GM19324 (cell line): ENCODE results near the gene WHAMM.
"Not testable (repeated sequence)": the region's sequence is repeated elsewhere in the genome, so short reads cannot be mapped to it uniquely, and the experiment has no call there.

Source experiments
- ATAC-seq: cut with Tn5 transposase; IDR thresholded peaks from one replicate; pipeline ENCODE4 v1.9.1; 2021; ENCODE audit warnings: mild to moderate bottlenecking, moderate library complexity; ENCODE audit not compliant: unreplicated experiment, low FRiP score

Gene WHAMM

DNA sequence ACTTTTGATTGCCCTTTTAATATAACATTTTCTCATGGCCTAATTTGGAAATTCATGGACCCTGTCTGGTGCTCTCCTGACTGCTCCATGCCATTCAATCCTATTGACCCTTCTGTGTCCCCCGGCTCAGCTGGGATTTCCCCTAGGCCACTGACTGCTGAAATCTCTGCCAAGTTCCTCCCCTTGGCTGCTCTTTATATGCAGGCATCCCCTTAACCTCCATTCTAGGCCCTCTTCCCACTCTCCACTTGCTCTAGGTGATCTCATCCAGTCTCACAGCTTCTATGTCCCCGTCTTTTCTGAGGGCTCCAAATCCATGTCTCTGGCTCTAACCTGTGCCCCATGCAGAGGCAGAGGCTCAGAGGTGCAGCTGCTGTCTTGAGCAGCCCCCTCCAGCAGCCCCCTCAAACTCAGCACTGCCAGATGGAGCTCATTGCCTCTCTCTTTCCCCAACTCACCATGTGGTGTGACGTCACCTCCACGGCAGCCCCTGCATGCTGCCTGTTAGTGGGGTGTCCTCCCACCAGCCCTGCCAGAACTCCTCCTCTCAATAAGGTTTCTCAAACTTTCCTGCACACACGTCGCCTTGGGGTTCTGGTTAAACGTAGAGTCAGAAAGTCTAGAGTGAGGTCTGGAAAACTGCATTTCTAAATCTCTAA lies 10.1 kb upstream of the WHAMM start:
- ATAC-seq: no peak

DNA sequence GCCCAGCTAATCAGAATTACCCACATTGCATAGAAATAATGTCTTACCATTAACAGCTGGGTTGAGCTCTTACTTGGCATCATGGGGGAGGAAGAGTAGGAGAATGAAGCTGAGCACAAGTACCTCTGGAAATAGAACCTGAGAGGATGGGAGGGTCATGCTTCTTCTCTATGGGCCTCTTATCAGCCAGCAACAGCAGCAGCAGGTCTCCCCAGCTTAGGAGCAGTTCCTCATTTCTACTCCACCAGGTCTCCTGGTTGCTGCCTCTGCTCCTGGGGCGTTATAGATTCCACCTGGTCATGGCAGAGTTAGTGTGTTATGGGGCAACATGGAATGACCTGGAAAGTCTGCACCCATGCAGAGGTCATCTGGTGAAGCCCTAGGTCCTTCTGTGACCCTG lies 6.9 kb upstream of the WHAMM start:
- no peak for ATAC-seq

DNA sequence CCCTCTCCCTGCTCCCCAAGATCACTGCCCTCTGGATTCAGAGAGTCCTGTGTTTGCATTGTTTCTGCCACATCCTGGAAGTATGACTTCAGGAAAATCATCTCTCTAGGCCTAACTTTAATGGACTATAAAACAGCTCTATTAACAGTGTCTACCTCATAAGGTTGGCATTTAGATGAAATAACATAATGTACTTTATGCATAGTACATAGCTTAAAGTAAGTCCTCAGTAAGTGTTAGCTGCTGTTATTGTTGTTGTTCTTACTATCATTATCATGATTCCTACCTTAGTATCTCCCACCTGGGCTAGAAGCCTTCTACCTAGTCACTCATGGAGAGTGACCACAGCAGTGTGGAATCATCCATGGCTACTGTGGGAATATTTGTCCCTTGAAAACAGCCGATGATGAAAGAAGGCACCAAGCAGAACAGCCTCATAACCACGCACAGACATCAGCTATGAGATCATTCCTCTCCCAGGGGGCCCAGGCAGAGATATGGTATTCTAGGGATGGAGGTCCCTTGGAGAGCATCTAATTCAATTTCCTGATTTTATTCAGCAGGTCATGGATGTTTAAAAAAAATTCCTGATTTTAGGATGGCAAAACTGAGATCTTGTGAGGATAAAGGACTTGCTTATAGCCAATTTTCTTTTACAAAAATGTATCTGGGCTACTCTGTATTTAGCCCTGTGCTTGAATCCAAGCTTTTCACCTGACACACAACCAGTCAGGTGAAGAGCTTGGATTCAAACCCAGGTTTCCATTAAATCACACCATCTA lies 5.4 kb upstream of the WHAMM start:
- no peak for ATAC-seq

DNA sequence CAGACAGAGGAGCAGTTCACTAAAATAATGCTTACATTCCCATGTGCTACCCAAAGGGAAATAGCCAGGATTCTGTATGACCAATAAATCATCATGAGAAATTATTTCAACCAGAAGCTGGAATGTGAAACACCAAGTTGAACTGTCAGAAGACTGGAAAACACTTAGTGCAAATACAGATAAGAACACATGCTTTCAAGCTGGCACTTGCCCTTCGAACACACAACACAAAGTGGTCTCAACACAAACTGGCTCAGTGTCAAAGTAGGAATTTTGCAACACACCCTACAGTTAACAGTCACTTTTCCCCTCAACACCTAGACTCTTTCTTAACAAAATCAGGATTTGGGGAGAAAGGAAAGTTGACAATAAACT lies 4.9 kb upstream of the WHAMM start:
- ATAC-seq: no peak

DNA sequence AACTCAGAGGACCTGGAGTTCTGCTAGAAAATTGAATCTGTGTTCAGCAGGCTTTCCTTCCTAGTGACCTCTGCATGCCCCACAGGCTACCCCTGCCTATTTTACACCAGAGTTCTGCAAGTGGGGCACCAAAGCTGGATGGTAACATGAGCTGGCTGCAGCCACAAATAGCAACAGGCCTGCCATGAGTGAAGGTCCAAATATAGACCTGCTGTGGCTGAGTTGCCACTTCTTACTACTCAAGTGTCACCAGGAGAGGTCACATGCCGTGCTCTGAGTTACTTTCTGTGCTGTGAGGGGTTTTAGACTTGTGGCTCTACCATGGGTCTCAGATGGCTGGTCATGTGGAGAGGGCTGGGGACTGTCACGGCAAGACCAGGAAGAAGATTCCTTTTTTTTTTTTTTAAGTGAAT lies 3.4 kb upstream of the WHAMM start, which contains the start of gene FSD2:
Gene FSD2 (minus strand): TSS at position 76 of the 413 bp plus-strand sequence. CDS start 18,679 bp downstream, outside the sequence.
- peak; percentile 24 for ATAC-seq

DNA sequence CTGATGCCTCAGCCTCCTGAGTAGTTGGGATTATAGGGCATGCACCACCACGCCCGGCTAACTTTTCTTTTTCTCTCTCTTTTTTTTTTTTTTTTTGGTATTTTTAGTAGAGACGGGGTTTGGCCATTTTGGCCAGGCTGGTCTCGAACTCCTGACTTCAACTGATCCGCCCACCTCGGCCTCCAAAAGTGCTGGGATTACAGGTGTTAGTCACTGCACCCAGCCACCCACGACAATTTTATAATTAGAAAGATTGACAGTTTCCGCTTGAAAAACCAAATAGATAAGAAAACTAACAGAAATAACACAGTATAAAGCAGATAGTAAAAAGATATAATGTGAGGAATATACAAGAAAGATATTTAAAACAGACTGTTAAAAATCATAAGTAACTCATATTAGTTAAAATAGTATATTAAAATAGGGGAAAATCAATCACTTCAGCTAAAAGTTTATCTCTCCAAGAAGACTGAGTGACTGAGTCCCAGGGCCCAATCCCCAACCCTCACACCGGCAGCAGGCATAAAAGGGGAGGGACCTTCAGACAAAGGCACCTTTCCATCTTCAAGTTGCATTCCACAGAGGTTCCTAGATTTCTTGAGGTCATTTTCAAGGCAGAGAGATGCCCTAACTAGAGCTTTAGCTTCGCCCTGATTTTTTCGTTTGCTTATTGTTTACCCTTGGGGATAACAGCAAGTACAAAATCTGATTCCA lies 1.4 kb upstream of the WHAMM start:
- ATAC-seq: no peak

DNA sequence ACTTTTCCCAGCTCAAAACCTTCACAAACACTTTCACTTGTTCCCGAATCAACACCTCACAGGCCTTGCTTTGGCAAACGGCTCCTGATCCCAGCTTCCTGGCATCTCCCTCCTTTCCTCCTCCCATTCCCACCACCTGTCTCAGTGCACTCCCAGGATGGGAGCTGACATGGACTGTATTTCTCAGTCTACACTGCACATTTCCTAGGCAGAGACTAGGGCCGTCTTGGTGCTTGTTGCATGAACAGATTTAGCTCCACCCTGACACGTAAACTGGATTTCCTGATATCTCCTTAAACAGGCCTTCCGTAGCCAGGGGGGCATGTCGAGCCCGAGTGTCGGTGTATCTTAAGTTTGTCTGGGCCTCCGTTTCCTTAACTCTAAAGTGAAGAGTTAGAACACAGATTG lies 790 bp upstream of the WHAMM start:
- no peak for ATAC-seq

DNA sequence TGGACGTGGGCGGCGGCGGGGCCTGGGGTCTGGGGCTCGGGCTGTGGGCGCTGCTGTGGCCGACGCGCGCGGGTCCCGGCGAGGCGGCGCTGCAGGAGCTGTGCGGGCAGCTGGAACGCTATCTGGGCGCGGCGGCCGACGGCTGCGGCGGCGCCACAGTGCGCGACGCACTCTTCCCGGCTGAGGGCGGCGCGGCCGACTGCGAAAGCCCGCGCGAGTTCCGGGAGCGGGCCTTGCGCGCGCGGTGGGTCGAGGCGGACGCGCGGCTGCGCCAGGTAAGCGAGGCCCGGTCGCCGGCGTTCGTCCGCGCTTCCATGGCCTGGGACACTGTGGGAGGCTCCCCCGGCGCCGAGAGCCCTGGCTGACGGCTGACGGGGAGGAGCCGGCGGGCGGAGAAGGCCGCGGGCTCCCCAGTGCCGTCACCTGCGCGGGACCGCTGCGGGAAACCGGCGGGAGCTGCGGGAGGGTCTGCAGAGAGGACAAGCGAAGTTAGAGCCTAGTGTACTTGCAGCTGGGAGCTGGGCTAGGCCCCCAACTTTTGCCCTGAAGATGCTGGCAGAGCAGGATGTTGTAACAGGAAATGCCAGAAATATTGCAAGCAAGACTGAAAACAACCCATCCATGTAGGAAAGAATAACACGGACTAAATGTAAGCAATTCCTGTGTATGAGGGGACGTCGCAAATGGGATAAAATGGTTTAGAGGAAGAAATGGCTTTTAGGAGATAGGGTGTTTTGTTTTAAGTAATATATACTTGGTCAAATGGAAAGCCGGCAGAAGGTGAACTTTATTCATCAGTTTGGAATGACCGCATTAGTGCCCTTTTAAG lies 847 bp downstream of the WHAMM start:
- peak; percentile 32 for ATAC-seq

DNA sequence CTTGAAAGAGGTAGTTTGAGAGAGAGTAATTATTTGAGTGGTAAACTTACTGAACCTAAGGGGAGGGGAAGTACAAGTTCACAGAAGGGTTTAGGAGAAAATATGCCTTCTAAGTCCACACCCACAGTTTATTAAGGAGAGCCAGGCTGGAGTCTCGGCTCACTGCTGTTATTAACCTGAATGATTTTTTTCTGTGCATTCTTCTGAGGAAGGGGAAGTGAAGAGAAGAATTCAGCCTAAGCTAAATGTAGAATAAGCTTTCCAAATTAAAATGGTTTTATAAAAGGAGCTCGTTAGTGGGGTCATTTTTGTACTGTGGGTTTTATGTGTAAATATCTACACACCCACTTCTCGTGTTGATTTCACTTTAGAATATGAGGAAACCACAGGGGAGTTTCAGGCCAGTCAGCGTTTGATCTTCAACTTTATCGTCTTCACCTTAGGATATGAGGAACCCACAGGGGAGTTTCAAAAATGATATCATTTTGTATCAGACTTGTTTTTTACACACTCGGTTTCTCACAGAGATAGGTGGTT lies 1.5 kb downstream of the WHAMM start:
- no peak for ATAC-seq

DNA sequence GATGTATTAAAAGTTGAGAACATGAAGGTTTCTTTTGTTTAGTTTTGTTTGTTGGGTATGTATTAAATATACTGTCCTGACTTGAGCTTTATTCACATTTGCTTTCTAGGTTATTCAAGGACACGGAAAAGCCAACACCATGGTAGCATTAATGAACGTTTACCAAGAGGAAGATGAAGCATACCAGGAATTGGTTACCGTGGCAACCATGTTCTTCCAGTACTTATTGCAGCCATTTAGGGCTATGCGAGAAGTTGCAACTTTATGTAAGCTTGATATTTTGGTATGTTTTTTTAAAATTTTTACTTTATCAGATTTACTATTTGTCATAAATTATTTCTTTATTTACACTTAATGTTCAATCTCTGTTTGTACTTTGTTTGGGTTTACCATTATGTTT lies 3.6 kb downstream of the WHAMM start:
- no peak for ATAC-seq

DNA sequence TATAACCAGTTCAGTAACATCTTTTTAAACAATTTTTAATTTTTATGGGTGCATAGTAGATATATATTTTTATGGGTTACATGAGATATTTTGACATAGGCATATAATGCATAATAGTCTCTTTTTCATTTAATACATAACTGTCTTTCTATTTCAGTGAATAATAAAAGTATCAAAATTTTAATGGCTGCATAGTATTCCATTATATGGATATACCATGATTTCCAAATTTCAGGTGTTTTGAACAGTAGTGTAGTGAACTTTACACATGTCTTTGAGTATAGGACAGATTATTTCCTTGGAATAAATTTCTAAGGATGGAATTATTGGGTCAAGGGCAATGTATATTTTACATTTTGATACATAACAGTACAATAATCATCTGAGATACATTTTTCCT lies 10.7 kb downstream of the WHAMM start:
- ATAC-seq: no peak

DNA sequence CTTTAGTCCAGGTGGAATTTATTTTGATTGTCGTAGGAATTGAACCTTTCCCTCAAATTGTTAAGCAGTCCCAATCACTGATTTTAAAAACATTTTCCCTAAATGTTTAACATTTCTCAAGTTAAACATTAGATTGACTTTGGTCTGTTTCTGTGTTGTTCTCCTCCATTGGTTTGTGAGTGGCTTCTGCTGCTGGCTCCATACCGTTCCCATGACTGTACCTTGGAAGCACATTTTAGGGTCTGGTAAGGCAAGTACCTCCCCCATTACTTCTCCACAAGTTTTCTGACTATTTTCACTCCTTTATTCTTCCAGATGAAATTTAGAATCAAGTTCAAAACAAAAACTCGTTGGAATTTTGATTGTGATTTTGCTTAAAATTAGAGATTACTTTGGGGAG lies 12.0 kb downstream of the WHAMM start:
- ATAC-seq: not testable (repeated sequence)

DNA sequence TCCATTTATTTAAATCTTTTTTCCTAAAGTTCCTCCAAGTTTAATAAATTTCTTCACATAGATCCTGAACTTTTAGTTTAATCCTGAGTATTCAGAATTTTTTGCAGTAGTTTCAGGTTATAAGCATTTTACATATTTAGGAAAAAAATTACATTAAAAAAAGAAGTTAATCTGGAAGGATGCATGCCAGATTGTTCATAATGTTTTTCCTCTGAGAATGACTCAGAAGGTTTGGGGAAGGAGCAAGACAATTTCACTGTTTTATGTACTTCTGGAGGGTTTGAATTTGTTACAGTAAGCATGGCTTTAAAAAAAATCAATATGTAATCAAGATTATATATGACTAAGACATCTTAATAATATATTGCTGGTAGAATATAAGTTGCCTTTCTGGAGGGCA lies 12.4 kb downstream of the WHAMM start:
- ATAC-seq: not testable (repeated sequence)

DNA sequence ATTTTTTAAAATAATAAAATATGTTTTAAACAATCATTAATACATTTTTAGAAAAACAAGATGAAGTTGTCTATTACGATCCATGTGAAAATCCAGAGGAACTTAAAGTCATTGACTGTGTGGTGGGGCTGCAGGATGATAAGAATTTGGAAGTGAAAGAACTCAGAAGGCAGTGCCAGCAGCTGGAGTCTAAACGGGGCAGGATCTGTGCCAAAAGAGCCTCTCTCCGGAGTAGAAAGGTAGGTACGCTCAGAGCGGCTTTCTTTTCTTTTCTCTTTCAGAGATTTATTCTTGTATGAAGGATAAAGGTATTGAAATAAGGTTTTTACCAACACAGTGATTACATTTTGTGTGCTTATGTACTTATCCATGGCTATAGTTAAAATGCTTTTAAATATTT lies 13.6 kb downstream of the WHAMM start:
- no peak for ATAC-seq

DNA sequence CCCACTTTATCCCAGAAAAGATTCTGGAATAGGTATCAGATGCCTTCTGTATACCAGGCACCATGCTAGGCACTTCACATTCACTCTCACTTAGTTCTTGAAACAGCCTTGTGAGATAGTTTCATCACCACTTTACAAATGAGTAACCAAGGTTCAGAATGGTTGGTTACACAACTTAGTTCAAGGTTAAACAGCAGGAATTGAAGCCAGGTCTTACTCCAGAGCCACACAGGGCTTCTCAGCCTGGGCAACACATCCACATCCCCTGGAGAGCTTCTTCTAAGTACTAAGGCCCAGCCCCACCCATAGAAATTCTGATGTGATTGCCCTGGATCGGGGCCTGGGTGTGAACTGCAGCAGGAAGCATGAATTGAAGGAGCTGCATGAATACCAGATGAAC lies 18.6 kb downstream of the WHAMM start:
- no peak for ATAC-seq

DNA sequence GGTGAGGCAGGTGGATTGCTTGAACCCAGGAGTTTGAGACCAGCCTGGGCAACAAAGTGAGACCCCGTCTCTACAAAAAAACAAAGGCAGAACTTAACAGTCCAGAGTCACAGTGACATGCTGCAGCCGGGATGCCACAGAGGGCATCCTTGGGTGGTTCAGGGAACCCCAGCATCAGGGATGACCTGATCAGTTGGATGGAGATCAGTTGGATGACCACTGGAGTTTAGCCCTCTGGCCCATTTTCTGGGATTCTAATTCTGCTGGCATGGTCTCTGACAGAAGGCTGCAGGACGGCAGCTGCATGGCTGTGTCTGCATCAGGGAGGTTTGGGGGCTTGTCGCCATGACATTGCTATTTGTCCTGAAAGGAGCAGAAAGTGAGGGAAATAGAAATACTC lies 19.8 kb downstream of the WHAMM start:
- ATAC-seq: no peak

DNA sequence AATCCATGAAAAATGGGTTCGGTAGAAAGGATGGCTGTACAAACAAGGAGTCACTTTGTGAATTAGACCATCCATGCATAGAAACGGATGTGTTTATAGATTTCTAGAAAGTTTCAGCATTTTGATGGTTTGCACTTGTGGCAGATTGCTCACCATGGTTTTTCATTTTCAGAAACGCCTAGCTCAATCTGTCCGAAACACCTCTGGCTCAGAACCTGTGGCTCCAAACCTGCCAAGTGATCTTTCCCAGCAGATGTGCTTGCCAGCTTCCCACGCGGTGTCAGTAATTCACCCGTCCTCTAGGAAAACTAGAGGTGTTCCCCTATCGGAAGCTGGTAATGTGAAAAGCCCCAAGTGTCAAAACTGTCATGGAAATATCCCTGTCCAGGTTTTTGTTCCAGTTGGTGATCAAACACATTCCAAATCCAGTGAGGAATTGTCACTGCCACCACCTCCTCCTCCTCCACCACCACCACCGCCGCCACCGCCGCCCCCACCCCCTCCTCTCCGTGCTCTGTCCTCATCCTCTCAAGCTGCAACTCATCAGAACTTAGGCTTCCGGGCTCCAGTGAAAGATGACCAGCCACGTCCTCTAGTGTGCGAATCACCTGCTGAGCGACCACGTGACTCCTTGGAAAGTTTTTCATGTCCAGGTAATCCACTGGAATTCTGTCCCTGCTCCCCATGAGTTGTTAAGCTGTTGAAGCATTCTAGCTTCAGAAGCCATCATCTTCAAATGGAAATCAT lies 21.2 kb downstream of the WHAMM start:
- ATAC-seq: no peak

DNA sequence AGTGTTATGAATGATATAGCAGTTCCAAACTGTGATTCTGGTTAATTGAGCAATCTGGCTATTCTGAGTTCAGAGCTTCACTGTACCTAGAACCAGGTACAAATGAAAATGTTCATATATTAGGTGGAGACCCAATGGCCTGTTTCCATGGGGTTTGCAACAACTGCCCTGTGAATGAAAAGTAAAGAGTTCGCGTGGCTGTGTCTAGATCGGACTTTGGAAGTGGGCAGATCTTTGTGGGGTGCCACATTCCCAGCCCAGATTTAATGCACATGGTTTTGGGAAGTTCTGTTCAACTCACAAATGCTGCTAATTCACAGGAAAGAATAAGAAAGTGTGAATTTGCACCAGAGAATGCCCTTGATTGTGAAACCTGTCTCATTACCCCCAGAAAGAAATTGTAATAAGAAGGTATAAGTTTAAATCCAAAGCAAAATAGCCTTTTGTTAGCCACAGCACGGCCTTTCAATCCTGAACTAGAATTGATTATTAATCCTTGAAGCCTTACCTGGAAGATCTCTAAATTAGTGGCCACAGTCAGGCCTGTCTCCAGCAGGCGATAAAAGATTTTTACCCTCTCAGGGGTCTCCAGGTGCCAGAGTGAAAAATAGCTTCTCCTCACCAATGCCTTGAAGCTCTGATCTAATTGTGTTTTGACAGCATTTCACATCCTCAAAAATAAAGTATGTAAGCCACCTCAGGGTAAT lies 22.6 kb downstream of the WHAMM start:
- ATAC-seq: no peak
